ENCODE results near the gene EXOC2. TPM values are rescaled to one million over a fixed set of nuclear protein-coding genes. Genes with fewer than 3 reads are reported as not detected.

EXOC2 gene
- total and polyA plus RNA-seq, 2 of the 13 experiments (the other 11 are each of a cell fraction or from before 2014, with no cell fraction given): 12.6 to 22.9 TPM

DNA sequence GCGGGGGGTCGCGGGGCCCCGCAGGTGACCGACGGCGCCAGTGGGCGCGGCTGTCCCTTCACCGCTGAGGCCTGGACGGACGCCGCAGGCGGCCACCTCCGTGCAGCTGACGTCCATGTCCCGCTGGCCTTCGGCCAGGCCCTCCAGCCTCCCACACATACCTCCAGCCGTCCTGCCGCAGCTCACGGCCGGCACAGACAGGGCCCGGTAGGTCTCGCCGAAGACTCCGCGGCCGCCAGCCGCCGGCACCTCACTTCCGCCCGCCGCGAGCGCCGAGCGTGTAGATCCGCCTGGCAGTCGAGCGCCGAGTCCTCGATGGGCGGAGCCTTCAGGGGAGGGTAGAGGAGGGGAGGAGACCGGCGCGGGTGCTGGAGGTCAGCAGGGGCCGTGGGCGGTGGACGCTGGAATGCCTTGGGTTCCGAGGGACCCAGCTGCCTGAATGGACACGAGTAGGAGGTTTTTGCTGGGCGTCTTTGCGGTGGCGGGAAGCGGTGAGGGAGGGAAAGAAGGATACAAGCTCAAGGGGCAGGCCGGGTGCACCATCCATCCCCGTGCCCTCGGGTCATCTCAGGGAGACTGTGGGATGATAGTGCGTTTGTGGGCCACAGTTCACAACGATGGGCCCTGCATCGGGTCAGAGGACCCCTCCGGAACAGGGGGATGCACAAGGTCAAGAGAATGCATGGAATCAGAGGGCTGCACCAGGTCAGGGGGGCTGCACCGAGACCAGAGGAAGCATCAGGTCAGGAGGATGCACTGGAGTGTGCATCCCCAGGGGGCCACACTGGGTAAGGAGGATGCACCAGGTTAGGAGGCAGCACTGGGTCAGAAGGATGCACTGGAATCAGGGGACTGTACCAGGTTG is at the start of gene EXOC2 (continued):
- TF ChIP-seq, protein P1, sequence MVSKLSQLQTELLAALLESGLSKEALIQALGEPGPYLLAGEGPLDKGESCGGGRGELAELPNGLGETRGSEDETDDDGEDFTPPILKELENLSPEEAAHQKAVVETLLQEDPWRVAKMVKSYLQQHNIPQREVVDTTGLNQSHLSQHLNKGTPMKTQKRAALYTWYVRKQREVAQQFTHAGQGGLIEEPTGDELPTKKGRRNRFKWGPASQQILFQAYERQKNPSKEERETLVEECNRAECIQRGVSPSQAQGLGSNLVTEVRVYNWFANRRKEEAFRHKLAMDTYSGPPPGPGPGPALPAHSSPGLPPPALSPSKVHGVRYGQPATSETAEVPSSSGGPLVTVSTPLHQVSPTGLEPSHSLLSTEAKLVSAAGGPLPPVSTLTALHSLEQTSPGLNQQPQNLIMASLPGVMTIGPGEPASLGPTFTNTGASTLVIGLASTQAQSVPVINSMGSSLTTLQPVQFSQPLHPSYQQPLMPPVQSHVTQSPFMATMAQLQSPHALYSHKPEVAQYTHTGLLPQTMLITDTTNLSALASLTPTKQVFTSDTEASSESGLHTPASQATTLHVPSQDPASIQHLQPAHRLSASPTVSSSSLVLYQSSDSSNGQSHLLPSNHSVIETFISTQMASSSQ (IDR thresholded peaks at IDR 0.05; ENCODE audit: low read depth): no peak
- TF ChIP-seq, protein P1 (CRISPR knock-in tag; IDR thresholded peaks at IDR 0.05; ENCODE audit: borderline replicate concordance): peak; percentile 70; the same call in 1 of the 2 replicates
- TF ChIP-seq ZNF335 (CRISPR knock-in tag; IDR thresholded peaks at IDR 0.05) (peak; percentile 76), ZBTB1 (CRISPR knock-in tag; IDR thresholded peaks at IDR 0.05; ENCODE audit: borderline replicate concordance) (no peak; the same call in 1 of the 2 replicates), ZNF431 (CRISPR knock-in tag; IDR thresholded peaks at IDR 0.05; ENCODE audit: borderline replicate concordance, low read depth) (no peak), ZNF792 (CRISPR knock-in tag; IDR thresholded peaks at IDR 0.05) (peak; percentile 94), SAP130 (CRISPR knock-in tag; IDR thresholded peaks at IDR 0.05; ENCODE audit: low read depth) (peak; percentile 99), ZNF562 (CRISPR knock-in tag; IDR thresholded peaks at IDR 0.05; ENCODE audit: borderline replicate concordance) (peak; percentile 52; the same call in 1 of the 2 replicates), THYN1 (CRISPR knock-in tag; IDR thresholded peaks at IDR 0.05; ENCODE audit: borderline replicate concordance, low read depth) (no peak), ASH2L (IDR thresholded peaks at IDR 0.05; ENCODE audit: insufficient read length, low read depth, low read length) (peak; percentile 100), EED (CRISPR knock-in tag; IDR thresholded peaks at IDR 0.05) (peak; percentile 66; the same call in 1 of the 2 replicates), HNRNPH1 (optimal IDR thresholded peaks at IDR 0.05; ENCODE audit: low read depth, low read length) (no peak)
- TF ChIP-seq, protein P2, sequence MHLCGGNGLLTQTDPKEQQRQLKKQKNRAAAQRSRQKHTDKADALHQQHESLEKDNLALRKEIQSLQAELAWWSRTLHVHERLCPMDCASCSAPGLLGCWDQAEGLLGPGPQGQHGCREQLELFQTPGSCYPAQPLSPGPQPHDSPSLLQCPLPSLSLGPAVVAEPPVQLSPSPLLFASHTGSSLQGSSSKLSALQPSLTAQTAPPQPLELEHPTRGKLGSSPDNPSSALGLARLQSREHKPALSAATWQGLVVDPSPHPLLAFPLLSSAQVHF (CRISPR knock-in tag; IDR thresholded peaks at IDR 0.05): peak; percentile 92; the same call in 1 of the 2 replicates
- TF ChIP-seq, protein P3, sequence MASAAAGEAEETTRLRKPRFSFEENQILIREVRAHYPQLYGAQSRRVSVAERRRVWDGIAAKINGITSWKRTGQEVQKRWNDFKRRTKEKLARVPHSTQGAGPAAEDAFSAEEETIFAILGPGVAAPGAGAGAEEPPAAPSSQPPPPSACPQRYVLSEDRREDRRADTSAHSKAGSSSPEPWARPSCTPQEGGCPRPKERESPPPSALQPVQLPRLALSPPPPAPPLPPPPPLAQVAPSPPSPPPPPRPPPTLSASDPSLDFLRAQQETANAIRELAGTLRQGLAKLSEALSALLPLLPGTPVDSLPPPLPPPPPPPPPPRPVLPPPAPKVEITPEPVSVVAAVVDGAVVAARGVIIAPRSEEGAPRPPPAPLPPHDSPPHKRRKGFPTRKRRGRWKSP (CRISPR knock-in tag; IDR thresholded peaks at IDR 0.05): peak; percentile 83
- TF ChIP-seq, protein P4, sequence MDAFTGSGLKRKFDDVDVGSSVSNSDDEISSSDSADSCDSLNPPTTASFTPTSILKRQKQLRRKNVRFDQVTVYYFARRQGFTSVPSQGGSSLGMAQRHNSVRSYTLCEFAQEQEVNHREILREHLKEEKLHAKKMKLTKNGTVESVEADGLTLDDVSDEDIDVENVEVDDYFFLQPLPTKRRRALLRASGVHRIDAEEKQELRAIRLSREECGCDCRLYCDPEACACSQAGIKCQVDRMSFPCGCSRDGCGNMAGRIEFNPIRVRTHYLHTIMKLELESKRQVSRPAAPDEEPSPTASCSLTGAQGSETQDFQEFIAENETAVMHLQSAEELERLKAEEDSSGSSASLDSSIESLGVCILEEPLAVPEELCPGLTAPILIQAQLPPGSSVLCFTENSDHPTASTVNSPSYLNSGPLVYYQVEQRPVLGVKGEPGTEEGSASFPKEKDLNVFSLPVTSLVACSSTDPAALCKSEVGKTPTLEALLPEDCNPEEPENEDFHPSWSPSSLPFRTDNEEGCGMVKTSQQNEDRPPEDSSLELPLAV (CRISPR knock-in tag; conservative IDR thresholded peaks at IDR 0.05; ENCODE audit: low read depth): no peak
- TF ChIP-seq, protein P5, sequence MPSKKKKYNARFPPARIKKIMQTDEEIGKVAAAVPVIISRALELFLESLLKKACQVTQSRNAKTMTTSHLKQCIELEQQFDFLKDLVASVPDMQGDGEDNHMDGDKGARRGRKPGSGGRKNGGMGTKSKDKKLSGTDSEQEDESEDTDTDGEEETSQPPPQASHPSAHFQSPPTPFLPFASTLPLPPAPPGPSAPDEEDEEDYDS (CRISPR knock-in tag; IDR thresholded peaks at IDR 0.05): peak; percentile 68
- TF ChIP-seq, protein P6, sequence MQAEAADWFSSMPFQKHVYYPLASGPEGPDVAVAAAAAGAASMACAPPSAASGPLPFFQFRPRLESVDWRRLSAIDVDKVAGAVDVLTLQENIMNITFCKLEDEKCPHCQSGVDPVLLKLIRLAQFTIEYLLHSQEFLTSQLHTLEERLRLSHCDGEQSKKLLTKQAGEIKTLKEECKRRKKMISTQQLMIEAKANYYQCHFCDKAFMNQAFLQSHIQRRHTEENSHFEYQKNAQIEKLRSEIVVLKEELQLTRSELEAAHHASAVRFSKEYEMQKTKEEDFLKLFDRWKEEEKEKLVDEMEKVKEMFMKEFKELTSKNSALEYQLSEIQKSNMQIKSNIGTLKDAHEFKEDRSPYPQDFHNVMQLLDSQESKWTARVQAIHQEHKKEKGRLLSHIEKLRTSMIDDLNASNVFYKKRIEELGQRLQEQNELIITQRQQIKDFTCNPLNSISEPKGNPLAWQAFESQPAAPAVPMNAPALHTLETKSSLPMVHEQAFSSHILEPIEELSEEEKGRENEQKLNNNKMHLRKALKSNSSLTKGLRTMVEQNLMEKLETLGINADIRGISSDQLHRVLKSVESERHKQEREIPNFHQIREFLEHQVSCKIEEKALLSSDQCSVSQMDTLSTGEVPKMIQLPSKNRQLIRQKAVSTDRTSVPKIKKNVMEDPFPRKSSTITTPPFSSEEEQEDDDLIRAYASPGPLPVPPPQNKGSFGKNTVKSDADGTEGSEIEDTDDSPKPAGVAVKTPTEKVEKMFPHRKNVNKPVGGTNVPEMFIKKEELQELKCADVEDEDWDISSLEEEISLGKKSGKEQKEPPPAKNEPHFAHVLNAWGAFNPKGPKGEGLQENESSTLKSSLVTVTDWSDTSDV (CRISPR knock-in tag; IDR thresholded peaks at IDR 0.05): peak; percentile 63; the same call in 1 of the 2 replicates

All from HepG2 (cell line).